Gastroesophageal sphincter (tissue), 4 donors: ENCODE data around the gene PLPP7. TPM values are rescaled to one million over a fixed set of nuclear protein-coding genes. Genes with fewer than 3 reads are reported as not detected.
"Not testable (repeated sequence)": the region's sequence is repeated elsewhere in the genome, so short reads cannot be mapped to it uniquely, and the experiment has no call there.

ENCODE experiments used
- ATAC-seq: fragments of 150-250 bp; one replicate; pipeline ENCODE4 v1.9.1; 2016; ENCODE audit warnings: mild to moderate bottlenecking, moderate library complexity
- H3K27ac ChIP-seq, 4 donors: fragments of 200-600 bp; sonication (generic) in 3 of 4; 1 replicate in 3 of 4; 2 replicates in 1 of 4; pipeline ENCODE4 v1.5.1; 2016 to 2019
- H3K27me3 ChIP-seq: fragments of 200-600 bp; sonication (generic); one replicate; pipeline ENCODE4 v1.5.1; 2019
- H3K36me3 ChIP-seq, 2 donors: fragments of 200-600 bp; sonication (generic); one replicate each; pipeline ENCODE4 v1.5.1; 2019; ENCODE audit warnings: control low read depth in 1 of 2
- H3K4me1 ChIP-seq, 3 donors: fragments of 200-600 bp; sonication (generic); 1 replicate in 2 of 3; 2 replicates in 1 of 3; pipeline ENCODE4 v1.5.1; 2016 to 2019; ENCODE audit warnings: control low read depth in 2 of 3
- H3K4me3 ChIP-seq, 2 donors: fragments of 200-600 bp; sonication (generic); one replicate each; pipeline ENCODE4 v1.5.1; 2019; ENCODE audit warnings: mild to moderate bottlenecking in 1 of 2, moderate library complexity in 1 of 2
- H3K9me3 ChIP-seq, 3 donors: fragments of 200-600 bp; sonication (generic); one replicate each; pipeline ENCODE4 v1.5.1; 2017 to 2019; ENCODE audit warnings: control low read depth in 2 of 3
- EP300 ChIP-seq: sonication (generic); formaldehyde crosslinking; IDR thresholded peaks from one replicate; pipeline ENCODE4 v1.6.1; 2017; ENCODE audit warnings: antibody characterized with exemption, mild to moderate bottlenecking
- POLR2A ChIP-seq, 2 donors: fragments of 450-650 bp; IDR thresholded peaks; one replicate each; pipeline ENCODE4 v1.6.1; 2017; ENCODE audit warnings: antibody characterized with exemption in 2 of 2, mild to moderate bottlenecking in 2 of 2, moderate library complexity in 1 of 2
- POLR2AphosphoS5 ChIP-seq: sonication (generic); formaldehyde crosslinking; IDR thresholded peaks from one replicate; pipeline ENCODE4 v1.6.1; 2017; ENCODE audit warnings: antibody characterized with exemption
- WGBS, 2 donors: methylation state at CpG; one replicate each; pipeline ENCODE4 v1.1.5; 2018; ENCODE audit warnings: low coverage in 1 of 2; 5-methylcytosine and 5-hydroxymethylcytosine counted together
- total RNA-seq, 4 donors: library from RNA; depleted of rRNA; stranded (reverse); fragments of >200 nt; gene quantifications; one replicate each; pipeline ENCODE4 v1.1.0, GENCODE V29; 2016
- TF ChIP-seq, protein P1 (sequence below), 4 experiments: fragments of 200-600 bp in 2 of 4; fragments of 450-650 bp in 2 of 4; sonication (generic) in 1 of 4; IDR thresholded peaks; one replicate each; pipeline ENCODE4 v1.5.1; 2017 to 2019; ENCODE audit warnings: antibody characterized with exemption in 4 of 4, mild to moderate bottlenecking in 2 of 4, moderate library complexity in 2 of 4

PLPP7 gene
- total RNA-seq, 4 donors from 2014 or later: 9.7 to 21.1 (median 12.0) TPM

DNA sequence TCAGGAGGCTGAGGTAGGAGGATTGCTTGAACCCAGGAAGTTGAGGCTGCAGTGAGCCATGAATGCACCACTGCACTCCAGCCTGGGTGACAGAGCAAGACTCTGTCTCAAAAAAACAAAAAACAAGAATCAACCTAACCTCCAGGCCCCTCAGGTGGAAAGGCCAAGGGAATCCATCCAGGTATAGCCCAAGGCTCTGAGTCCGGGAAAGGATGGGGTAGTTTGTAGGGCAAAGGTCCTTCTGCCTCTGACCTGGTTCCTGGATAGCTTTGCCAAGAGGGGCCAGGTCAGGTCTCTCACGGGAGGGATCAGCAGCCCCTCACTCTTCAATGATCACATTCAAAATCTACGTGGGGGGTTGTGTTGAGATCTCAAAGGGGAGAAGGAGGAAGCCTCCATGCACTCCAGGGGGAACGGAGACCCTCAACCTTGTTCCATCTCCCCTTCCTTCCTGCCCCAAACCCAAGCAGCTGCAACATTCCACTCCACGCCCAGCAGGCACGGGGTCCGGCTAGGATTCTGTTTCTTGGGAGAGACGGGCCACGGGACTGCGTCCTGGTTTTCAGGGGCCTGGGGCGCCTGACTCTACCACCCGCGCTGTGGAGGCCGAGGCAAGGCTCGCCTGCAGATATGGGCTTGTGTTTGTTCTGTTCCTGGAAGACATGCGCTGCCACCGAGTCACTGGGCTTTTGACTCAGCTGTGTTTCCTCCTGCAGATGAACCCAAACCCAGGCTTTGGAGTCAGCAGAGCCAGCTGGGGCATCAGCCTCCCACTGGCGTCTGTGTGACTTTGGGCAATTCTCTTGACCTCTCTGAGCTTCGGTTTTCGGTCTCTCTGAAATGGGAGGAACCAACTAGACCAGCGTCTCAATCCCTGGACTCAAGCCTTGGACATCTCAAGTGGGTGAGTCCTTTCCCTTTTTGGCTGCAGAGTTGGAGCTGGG, 35.5 kb downstream of the PLPP7 start:
- Histone ChIP-seq H3K27ac (no peak overlapping the region), H3K4me1 (no peaks in the 10 kb centered on the region), H3K9me3 (no peaks in the 10 kb centered on the region), H3K4me3 (no peak overlapping the region), H3K27me3 (peaks cover 12% of the 10 kb centered on the region), H3K36me3 (no peaks in the 10 kb centered on the region)
- no peak for ATAC-seq
- TF ChIP-seq POLR2AphosphoS5 (no peak), POLR2A (IDR thresholded peaks at IDR 0.05) (no peak), EP300 (no peak)
- TF ChIP-seq, protein P1, sequence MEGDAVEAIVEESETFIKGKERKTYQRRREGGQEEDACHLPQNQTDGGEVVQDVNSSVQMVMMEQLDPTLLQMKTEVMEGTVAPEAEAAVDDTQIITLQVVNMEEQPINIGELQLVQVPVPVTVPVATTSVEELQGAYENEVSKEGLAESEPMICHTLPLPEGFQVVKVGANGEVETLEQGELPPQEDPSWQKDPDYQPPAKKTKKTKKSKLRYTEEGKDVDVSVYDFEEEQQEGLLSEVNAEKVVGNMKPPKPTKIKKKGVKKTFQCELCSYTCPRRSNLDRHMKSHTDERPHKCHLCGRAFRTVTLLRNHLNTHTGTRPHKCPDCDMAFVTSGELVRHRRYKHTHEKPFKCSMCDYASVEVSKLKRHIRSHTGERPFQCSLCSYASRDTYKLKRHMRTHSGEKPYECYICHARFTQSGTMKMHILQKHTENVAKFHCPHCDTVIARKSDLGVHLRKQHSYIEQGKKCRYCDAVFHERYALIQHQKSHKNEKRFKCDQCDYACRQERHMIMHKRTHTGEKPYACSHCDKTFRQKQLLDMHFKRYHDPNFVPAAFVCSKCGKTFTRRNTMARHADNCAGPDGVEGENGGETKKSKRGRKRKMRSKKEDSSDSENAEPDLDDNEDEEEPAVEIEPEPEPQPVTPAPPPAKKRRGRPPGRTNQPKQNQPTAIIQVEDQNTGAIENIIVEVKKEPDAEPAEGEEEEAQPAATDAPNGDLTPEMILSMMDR (IDR thresholded peaks at IDR 0.05): no peak
- WGBS, 2 donors: 78 to 80% methylated on average over 2 to 4 of the region's 21 CpGs

DNA sequence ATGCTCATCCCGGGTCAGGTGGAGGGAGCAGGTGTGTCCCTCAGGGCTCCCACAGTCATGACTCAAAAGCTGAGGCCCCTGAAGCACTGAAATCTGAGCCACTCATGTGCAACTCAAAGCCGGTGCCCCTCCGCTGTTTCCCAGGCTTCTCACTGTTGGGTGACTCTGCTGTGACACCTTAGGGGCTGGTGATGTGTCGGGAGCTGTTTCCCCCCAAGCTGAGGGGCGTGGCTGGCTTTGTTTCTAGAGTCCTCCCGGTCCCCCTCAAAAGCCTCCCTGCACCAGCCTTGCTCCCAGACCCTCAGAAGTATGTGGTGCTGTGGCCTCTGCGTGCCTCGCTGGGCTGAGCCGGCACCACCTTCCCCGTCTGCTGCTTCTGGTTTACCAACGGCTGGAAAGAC, 39.7 kb downstream of the PLPP7 start:
- Histone ChIP-seq H3K27ac (no peak overlapping the region), H3K27me3 (peaks cover 16% of the 10 kb centered on the region)
- ATAC-seq: no peak

GRCh38 chr9:131330814-131331600, 41.5 kb downstream of the PLPP7 start:
- Histone ChIP-seq H3K9me3 (no peaks in the 10 kb centered on the region), H3K27ac (no peak overlapping the region), H3K27me3 (peaks cover 12% of the 10 kb centered on the region), H3K36me3 (no peaks in the 10 kb centered on the region), H3K4me1 (peaks cover 0 to 8% (median 0%) of the 10 kb centered on the region in 3 donors), H3K4me3 (no peak overlapping the region)
- TF ChIP-seq, protein P1 (IDR thresholded peaks at IDR 0.05): no peak
- TF ChIP-seq POLR2A (IDR thresholded peaks at IDR 0.05) (no peak), EP300 (no peak), POLR2AphosphoS5 (no peak)
- 39 to 50% methylated on average over 2 to 3 of the region's 18 CpGs for WGBS, 2 donors
- no peak for ATAC-seq

More for the DNA sequence above, 39.7 kb downstream of the PLPP7 start:
- H3K36me3 ChIP-seq: no peaks in the 10 kb centered on the region
- H3K4me3 ChIP-seq: no peak overlapping the region
- no peaks in the 10 kb centered on the region for H3K9me3 ChIP-seq
- TF ChIP-seq EP300 (no peak), POLR2AphosphoS5 (no peak), POLR2A (IDR thresholded peaks at IDR 0.05) (no peak)
- TF ChIP-seq, protein P1 (IDR thresholded peaks at IDR 0.05): no peak
- WGBS, 2 donors: 80 to 90% methylated on average over 1 to 2 of the region's 11 CpGs
- H3K4me1 ChIP-seq: no peaks in the 10 kb centered on the region

DNA sequence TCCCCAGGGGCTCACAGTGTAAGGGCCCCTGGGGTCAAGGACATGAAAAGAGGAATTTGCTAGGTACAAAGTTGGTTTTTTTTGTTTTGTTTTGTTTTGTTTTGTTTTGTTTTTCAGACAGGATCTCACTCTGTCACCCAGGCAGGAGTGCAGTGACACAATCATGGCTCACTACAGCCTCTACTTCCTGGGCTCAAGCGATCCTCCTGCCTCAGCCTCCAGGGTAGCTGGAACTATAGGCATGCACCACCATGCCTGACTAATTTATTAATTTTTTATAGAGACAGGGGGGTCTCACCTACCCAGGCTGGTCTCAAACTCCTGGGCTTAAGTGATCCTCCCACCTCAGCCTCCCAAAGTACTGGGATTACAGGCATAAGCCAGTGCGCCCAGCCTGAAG, 42.5 kb downstream of the PLPP7 start:
- not testable (repeated sequence) for H3K27ac ChIP-seq, H3K4me1 ChIP-seq, H3K36me3 ChIP-seq, ATAC-seq, H3K4me3 ChIP-seq, H3K9me3 ChIP-seq
- peaks cover 12% of the 10 kb centered on the region for H3K27me3 ChIP-seq
- WGBS, 2 donors: 100% methylated on average over 2 of the region's 2 CpGs

GRCh38 chr9:131333771-131334628, 44.5 kb downstream of the PLPP7 start:
- peaks cover 0 to 8% (median 0%) of the 10 kb centered on the region in 3 donors for H3K4me1 ChIP-seq
- no peaks in the 10 kb centered on the region for H3K9me3 ChIP-seq
- TF ChIP-seq, protein P1 (IDR thresholded peaks at IDR 0.05): no peak
- TF ChIP-seq POLR2A (IDR thresholded peaks at IDR 0.05) (no peak), EP300 (no peak), POLR2AphosphoS5 (no peak)
- ATAC-seq: no peak
- H3K36me3 ChIP-seq: no peaks in the 10 kb centered on the region
- 91% methylated on average over 6 of the region's 15 CpGs; no CpG with 5 or more reads in 1 of the 2 donors for WGBS, 2 donors
- no peak overlapping the region for H3K4me3 ChIP-seq
- H3K27me3 ChIP-seq: peaks cover 12% of the 10 kb centered on the region
- H3K27ac ChIP-seq: no peak overlapping the region
